H4 (cell line): ENCODE results near the gene PHF20. TPM values are rescaled to one million over a fixed set of nuclear protein-coding genes. Genes with fewer than 3 reads are reported as not detected.
"Not testable (repeated sequence)": the region's sequence is repeated elsewhere in the genome, so short reads cannot be mapped to it uniquely, and the experiment has no call there.

Source experiments
- DNase-seq: peaks from one replicate; pipeline ENCODE4 v3.0.0-alpha.2; 2015; ENCODE audit warnings: low spot score
- total RNA-seq: library from RNA; depleted of rRNA; stranded (reverse); fragments of >200 nt; shearing (Covaris generic); gene quantifications from 2 replicates; pipeline ENCODE4 v1.2.3, GENCODE V29; 2014; rRNA removed

Gene PHF20
- total RNA-seq: 12.0 and 15.0 TPM in 2 replicates

- peak; percentile 95 for DNase-seq
Measured at GRCh38 chr20:35771689-35772562, at the start of gene PHF20. Gene PHF20 (plus strand): TSS chr20:35772015. CDS start chr20:35801523, 29,508 bp downstream.

GRCh38 chr20:35723275-35723639 lies 48.6 kb upstream of the PHF20 start:
- not testable (repeated sequence) for DNase-seq

- DNase-seq: not testable (repeated sequence)
Measured at GRCh38 chr20:35723652-35724320, 48.0 kb upstream of the PHF20 start.

GRCh38 chr20:35724321-35725230 lies 47.2 kb upstream of the PHF20 start:
- no peak for DNase-seq

GRCh38 chr20:35726842-35727711 lies 44.7 kb upstream of the PHF20 start:
- DNase-seq: no peak

- no peak for DNase-seq
Measured at GRCh38 chr20:35729283-35729807, 42.5 kb upstream of the PHF20 start.

GRCh38 chr20:35729836-35730582 lies 41.8 kb upstream of the PHF20 start:
- no peak for DNase-seq

- no peak for DNase-seq
Measured at GRCh38 chr20:35730583-35731468, 41.0 kb upstream of the PHF20 start.

- no peak for DNase-seq
Measured at GRCh38 chr20:35731469-35731788, 40.4 kb upstream of the PHF20 start.

GRCh38 chr20:35731862-35732643 lies 39.8 kb upstream of the PHF20 start:
- DNase-seq: no peak

GRCh38 chr20:35732644-35732982 lies 39.2 kb upstream of the PHF20 start:
- DNase-seq: no peak

- DNase-seq: no peak
Measured at GRCh38 chr20:35734374-35734773, 37.4 kb upstream of the PHF20 start.

- DNase-seq: no peak
Measured at GRCh38 chr20:35734777-35735649, 36.8 kb upstream of the PHF20 start.

- no peak for DNase-seq
Measured at GRCh38 chr20:35735826-35736470, 35.9 kb upstream of the PHF20 start.

GRCh38 chr20:35737865-35738333 lies 33.9 kb upstream of the PHF20 start:
- no peak for DNase-seq

- DNase-seq: no peak
Measured at GRCh38 chr20:35738410-35739179, 33.2 kb upstream of the PHF20 start.
